ENCODE measurements around the gene IL1B. TPM values are rescaled to one million over a fixed set of nuclear protein-coding genes. Genes with fewer than 3 reads are reported as not detected.

The IL1B gene
- total and polyA plus RNA-seq, 2 donors (not counting 1 experiment from before 2014, with no cell fraction given), result 0.20 to 13.1 TPM

DNA sequence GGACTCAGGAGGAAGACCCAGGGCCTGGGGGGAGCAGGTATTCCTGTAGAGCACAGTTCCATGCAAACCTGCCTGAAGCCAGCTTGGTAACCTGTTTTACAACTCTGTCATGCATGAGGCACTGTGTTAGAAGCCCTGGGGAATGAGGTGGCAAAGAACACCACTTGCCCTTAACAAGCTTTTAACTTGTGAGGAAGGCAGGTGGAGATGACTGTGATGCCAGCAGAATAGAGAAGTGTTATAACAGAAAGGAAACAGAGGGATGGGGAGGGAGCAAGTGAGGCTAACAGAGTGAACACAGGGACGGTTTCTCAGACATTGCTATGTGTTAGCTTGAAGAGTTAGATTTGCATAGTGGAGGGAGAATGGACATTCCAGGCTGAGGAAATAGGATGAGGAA is 40.8 kb downstream of the IL1B start:
- ChIA-PET POLR2A (no interaction called here), CTCF (no interaction called here)
- no peak for ATAC-seq (ENCODE audit: low read depth)
- no peak overlapping the region for H2AFZ ChIP-seq (ENCODE audit: insufficient read depth, low read depth, low read length, poor library complexity, severe bottlenecking)
- no peaks in the 10 kb centered on the region for H3K79me2 ChIP-seq (ENCODE audit: control insufficient read depth, insufficient read depth, low read length)
- no peak overlapping the region for H3K27ac ChIP-seq (ENCODE audit: low read length in 2 of 2)
- Mint-ChIP-seq H3K27me3 (no peaks in the 10 kb centered on the region), H3K4me1 (peaks cover 14% of the 10 kb centered on the region), H3K27ac (no peak overlapping the region), H3K9me3 (ENCODE audit: insufficient read depth) (no peaks in the 10 kb centered on the region), H3K4me3 (no peak overlapping the region)
- no peak overlapping the region for H3K4me3 ChIP-seq (ENCODE audit: control extremely low read depth in 1 of 5, extremely low read depth in 1 of 5, insufficient read depth in 1 of 5, low read depth in 2 of 5, low read length in 4 of 5)
- 0% methylated on average over 1 of the region's 1 CpG for WGBS (ENCODE audit: insufficient coverage)
- no peak overlapping the region for H3K4me2 ChIP-seq (replicated peaks; ENCODE audit: low read depth, low read length, poor library complexity, severe bottlenecking)
- no peak for TF ChIP-seq EZH2 (IDR thresholded peaks at IDR 0.05; ENCODE audit: borderline replicate concordance, insufficient read depth, low read depth, low read length, poor library complexity, severe bottlenecking)
- TF ChIP-seq, protein P1, sequence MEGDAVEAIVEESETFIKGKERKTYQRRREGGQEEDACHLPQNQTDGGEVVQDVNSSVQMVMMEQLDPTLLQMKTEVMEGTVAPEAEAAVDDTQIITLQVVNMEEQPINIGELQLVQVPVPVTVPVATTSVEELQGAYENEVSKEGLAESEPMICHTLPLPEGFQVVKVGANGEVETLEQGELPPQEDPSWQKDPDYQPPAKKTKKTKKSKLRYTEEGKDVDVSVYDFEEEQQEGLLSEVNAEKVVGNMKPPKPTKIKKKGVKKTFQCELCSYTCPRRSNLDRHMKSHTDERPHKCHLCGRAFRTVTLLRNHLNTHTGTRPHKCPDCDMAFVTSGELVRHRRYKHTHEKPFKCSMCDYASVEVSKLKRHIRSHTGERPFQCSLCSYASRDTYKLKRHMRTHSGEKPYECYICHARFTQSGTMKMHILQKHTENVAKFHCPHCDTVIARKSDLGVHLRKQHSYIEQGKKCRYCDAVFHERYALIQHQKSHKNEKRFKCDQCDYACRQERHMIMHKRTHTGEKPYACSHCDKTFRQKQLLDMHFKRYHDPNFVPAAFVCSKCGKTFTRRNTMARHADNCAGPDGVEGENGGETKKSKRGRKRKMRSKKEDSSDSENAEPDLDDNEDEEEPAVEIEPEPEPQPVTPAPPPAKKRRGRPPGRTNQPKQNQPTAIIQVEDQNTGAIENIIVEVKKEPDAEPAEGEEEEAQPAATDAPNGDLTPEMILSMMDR (IDR thresholded peaks at IDR 0.05), result no peak
- peaks cover 0 to 2% of the 10 kb centered on the region in 2 donors for H3K4me1 ChIP-seq (ENCODE audit: control insufficient read depth in 2 of 2, insufficient read depth in 2 of 2, low read length in 2 of 2)
- no peaks in the 10 kb centered on the region for H3K27me3 ChIP-seq (replicated peaks in 1 of 4; ENCODE audit: control extremely low read depth in 1 of 4, control insufficient read depth in 3 of 4, insufficient read depth in 4 of 4, low read length in 3 of 4)
- no peaks in the 10 kb centered on the region for H4K20me1 ChIP-seq (ENCODE audit: control insufficient read depth, insufficient read depth, low read length, poor library complexity, severe bottlenecking)
- no peaks in the 10 kb centered on the region for H3K36me3 ChIP-seq (replicated peaks in 1 of 2; ENCODE audit: control extremely low read depth in 1 of 2, control insufficient read depth in 1 of 2, extremely low read depth in 1 of 2, insufficient read depth in 2 of 2, low read length in 1 of 2)
- no peak for DNase-seq
- no peak overlapping the region for H3K9ac ChIP-seq (ENCODE audit: low read length)
- H3K9me3 ChIP-seq (ENCODE audit: control extremely low read depth in 1 of 3, control insufficient read depth in 2 of 3, insufficient read depth in 1 of 3, low read length in 2 of 3), result no peaks in the 10 kb centered on the region
- intact Hi-C loops (cut with micrococcal nuclease), result no loop called here

GRCh38 chr2:112794841-112795240 is 41.7 kb downstream of the IL1B start:
- intact Hi-C loops (cut with micrococcal nuclease), result no loop called here
- Mint-ChIP-seq H3K27me3 (no peaks in the 10 kb centered on the region), H3K4me3 (no peak overlapping the region), H3K4me1 (peaks cover 14% of the 10 kb centered on the region), H3K27ac (no peak overlapping the region), H3K9me3 (ENCODE audit: insufficient read depth) (no peaks in the 10 kb centered on the region)
- Histone ChIP-seq H3K27me3 (replicated peaks in 1 of 4; ENCODE audit: control extremely low read depth in 1 of 4, control insufficient read depth in 3 of 4, insufficient read depth in 4 of 4, low read length in 3 of 4) (no peaks in the 10 kb centered on the region), H3K27ac (ENCODE audit: low read length in 2 of 2) (no peak overlapping the region), H2AFZ (ENCODE audit: insufficient read depth, low read depth, low read length, poor library complexity, severe bottlenecking) (no peak overlapping the region), H3K4me3 (ENCODE audit: control extremely low read depth in 1 of 5, extremely low read depth in 1 of 5, insufficient read depth in 1 of 5, low read depth in 2 of 5, low read length in 4 of 5) (no peak overlapping the region), H4K20me1 (ENCODE audit: control insufficient read depth, insufficient read depth, low read length, poor library complexity, severe bottlenecking) (no peaks in the 10 kb centered on the region), H3K36me3 (replicated peaks in 1 of 2; ENCODE audit: control extremely low read depth in 1 of 2, control insufficient read depth in 1 of 2, extremely low read depth in 1 of 2, insufficient read depth in 2 of 2, low read length in 1 of 2) (no peaks in the 10 kb centered on the region), H3K4me2 (replicated peaks; ENCODE audit: low read depth, low read length, poor library complexity, severe bottlenecking) (no peak overlapping the region), H3K4me1 (ENCODE audit: control insufficient read depth in 2 of 2, insufficient read depth in 2 of 2, low read length in 2 of 2) (peaks cover 0 to 2% of the 10 kb centered on the region in 2 donors), H3K9ac (ENCODE audit: low read length) (no peak overlapping the region), H3K9me3 (ENCODE audit: control extremely low read depth in 1 of 3, control insufficient read depth in 2 of 3, insufficient read depth in 1 of 3, low read length in 2 of 3) (no peaks in the 10 kb centered on the region), H3K79me2 (ENCODE audit: control insufficient read depth, insufficient read depth, low read length) (no peaks in the 10 kb centered on the region)
- ChIA-PET CTCF (no interaction called here), POLR2A (no interaction called here)
- no peak for ATAC-seq (ENCODE audit: low read depth)
- no peak for DNase-seq
- TF ChIP-seq EZH2 (IDR thresholded peaks at IDR 0.05; ENCODE audit: borderline replicate concordance, insufficient read depth, low read depth, low read length, poor library complexity, severe bottlenecking), result no peak
- TF ChIP-seq, protein P1 (IDR thresholded peaks at IDR 0.05), result no peak
- 96% methylated on average over 3 of the region's 3 CpGs for WGBS (ENCODE audit: insufficient coverage)
